HG03354 (cell line): ENCODE results near the gene WDR5.

Source experiments
- ATAC-seq: cut with Tn5 transposase; IDR thresholded peaks from one replicate; pipeline ENCODE4 v1.9.1; 2021; ENCODE audit warnings: mild to moderate bottlenecking; ENCODE audit not compliant: unreplicated experiment, poor library complexity, severe bottlenecking

Gene WDR5

DNA sequence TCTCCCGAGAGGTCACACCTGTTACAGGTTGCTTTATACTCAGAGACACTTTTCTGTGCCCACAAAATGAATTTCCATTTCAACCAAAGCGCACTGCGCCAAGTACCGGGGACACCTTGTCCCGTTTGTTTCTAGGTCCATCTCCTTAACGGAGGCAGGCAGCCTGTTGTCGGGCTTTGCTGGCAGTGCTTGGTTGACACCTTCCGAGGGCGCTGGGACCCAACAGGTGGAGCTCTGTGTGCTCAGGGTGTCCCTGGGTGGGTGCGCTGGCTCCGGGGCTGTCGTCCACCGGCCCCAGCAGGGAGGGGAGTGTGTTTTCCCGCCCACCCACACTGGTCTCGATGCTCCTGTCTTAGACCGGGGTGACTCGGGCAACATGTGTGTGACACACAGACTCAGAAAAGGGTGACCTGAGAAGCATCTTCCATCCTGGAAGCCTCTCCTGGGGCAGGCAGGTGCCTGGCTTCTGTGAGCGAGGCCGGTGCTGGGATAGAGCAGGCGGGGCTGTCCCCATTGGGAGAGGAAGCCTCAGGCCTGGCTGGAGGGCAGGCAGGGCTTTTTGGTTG, 20.0 kb downstream of the WDR5 start:
- ATAC-seq, result no peak

DNA sequence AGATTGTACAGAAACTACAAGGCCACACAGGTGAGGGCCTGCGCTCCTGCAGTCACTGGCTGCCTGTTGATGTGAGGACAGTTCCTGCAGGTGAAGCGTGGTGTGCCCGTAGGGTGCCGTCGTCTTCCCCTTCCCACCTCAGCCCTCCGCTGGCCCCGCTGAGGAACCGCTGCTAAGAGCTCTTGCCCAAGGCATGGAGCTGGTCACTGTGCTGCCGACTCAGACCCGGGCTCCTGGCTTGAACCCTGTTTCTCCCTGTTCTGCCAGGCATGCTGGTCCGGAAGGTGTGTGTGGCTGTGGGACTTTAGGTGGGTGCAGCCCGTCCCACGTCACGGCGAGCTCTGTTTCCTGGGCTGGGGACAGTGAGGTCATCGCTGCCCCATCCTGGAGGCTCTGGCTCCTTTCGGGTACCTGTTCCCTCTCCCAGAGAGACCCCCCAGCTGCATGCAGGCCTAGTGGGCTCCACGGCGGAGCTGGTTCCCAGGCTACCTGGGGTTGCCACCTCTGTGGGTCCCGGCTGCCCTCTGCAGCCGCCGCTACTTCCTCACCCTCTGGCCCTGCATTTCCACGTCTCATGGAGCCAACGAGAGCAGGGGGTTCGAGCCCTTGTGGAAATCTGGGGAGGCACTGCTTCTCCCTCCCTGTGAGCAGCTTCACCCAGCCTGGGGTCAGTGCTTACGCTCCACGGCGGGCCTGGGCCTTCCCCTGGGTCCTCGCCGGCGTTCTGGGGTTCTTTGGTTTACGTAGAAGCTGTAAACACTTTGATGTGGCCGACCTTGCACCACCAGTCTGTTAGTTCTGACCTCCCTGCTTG, 20.9 kb downstream of the WDR5 start:
- no peak for ATAC-seq

DNA sequence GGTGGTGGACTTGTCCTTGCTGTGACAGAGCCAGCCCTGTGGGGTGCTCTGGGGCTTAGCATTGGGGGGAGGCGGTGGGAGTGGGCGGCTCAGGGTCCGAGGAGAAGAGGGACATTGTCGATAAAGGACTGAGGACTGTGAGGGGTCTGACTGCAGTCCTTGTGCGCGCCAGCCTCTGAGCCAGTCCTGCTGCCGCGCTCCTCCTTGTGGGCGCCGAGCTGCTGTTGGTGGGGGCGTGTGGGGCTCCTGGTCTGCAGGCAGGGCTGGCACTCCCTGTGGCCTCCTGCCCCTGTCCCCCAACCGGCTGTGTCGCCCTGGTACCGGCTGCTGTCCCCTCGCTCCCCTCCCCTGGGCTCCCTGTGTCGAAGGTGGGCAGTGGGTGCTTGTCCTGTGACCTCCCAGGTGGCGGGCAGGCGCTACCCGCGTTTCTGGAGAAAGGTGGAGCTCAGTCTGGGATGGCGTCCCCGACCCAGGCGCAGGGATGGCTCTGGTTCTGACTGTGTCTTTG, 21.6 kb downstream of the WDR5 start:
- no peak for ATAC-seq

GRCh38 chr9:134158242-134158641, 22.4 kb downstream of the WDR5 start:
- ATAC-seq, result no peak

GRCh38 chr9:134158753-134159392, 23.0 kb downstream of the WDR5 start:
- no peak for ATAC-seq

GRCh38 chr9:134159566-134160245, 23.8 kb downstream of the WDR5 start:
- no peak for ATAC-seq

GRCh38 chr9:134161647-134162046, 25.8 kb downstream of the WDR5 start:
- no peak for ATAC-seq

DNA sequence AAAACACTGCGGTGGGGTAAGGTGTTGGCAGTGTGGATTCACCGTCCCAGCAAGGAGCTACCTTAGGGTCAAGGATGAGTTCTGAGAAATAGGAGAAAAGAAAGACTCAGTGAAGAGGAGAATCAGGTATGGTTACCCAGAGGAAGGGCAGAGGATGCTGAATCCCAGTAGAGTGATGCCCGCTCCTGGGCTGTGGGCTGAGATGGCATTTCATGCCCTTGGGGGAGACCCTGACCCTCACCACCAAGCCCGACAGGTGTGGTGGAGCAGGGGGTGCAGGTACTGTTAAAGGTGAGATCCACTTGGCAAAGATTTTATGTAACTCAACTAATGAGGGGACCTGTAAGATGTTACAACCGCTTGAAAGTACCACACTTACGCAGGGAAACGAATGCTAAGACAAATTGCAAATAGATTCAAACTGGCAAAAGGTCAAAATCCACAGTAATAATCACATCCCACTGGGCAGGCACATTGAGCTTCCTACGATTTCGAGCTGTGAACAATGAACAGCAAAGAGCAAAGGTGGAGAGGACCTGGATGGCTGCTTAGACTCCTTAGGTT, 26.4 kb downstream of the WDR5 start:
- ATAC-seq, result no peak

- no peak for ATAC-seq
Measured at GRCh38 chr9:134162926-134163370, 27.1 kb downstream of the WDR5 start.

DNA sequence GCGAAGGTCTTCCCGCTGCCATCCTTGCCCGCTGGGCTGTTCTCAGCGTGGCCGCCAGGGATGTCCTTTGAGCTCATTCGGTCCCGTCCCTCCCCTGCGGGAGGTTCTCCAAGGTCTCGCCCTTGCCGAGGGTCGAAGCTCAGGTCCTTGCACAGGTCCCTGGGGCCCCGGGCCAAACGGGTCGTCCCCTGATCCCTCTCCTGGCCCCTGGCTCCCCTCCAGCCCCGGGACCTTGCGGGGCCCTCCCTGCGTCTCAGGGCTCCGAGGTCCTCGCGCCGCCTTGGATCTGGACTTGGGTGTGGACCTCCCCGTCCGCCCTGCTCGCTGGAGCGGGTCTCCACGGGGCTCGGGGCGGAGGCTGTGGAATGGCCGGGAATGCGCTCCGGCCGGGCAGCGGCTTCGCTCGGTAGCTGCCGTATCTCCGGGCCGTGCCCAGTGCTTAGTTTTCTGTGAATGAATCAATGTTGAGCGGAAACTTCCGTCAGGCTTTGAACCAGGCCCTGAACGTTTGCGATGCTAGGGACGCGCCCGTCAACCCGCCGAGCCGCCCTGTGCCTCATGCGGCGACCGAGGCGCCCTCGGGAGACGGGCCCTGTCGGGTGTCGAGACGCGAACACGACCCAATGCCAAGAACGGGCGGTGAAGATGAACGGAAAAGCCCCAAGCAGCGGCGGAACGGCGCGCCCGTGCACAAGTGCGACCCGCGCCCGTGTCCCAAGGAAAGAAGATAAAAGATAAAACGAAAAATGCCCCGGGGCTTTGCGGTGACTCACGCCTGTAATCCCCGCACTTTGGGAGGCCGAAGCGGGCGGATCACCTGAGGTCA, 27.7 kb downstream of the WDR5 start:
- ATAC-seq, result no peak

DNA sequence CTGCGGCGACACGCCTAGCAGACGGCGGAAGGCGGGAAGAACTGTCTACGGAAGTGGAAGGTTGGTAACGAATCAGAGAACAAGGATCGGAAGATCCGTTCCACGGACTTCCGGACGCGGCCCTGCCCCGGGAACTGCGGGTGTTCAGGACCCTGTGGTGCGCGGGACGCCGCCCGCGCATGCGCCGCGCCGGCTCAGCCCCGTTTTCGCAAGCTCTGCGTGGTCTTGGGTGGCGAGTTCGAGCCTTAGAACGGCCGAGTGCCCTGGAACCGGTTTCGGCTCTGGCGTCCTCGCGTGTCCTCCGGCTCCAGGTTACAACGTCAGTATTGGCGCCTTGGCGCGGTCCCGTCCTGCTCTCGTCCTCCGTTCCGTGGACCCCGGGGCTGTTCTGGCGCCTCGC, 29.0 kb downstream of the WDR5 start:
- no peak for ATAC-seq

GRCh38 chr9:134165357-134166315, 29.8 kb downstream of the WDR5 start:
- no peak for ATAC-seq

- no peak for ATAC-seq
Measured at GRCh38 chr9:134166374-134166773, 30.5 kb downstream of the WDR5 start.

- ATAC-seq, result no peak
Measured at GRCh38 chr9:134167530-134167931, 31.6 kb downstream of the WDR5 start.

- no peak for ATAC-seq
Measured at GRCh38 chr9:134168757-134169550, 33.1 kb downstream of the WDR5 start.

GRCh38 chr9:134169724-134170401, 34.0 kb downstream of the WDR5 start:
- no peak for ATAC-seq
